NAMALWA (cell line): ENCODE data around the gene INPP4B.

Experiments
- DNase-seq: peaks from one replicate; pipeline ENCODE4 v3.0.0-alpha.2; 2015; ENCODE audit warnings: low spot score

The INPP4B gene

GRCh38 chr4:142846108-142846728 lies at the start of gene INPP4B:
Gene INPP4B (minus strand): TSS chr4:142846301.
- no peak for DNase-seq

- DNase-seq: no peak
Observed at GRCh38 chr4:142893012-142893411, 46.9 kb upstream of the INPP4B start.

DNA sequence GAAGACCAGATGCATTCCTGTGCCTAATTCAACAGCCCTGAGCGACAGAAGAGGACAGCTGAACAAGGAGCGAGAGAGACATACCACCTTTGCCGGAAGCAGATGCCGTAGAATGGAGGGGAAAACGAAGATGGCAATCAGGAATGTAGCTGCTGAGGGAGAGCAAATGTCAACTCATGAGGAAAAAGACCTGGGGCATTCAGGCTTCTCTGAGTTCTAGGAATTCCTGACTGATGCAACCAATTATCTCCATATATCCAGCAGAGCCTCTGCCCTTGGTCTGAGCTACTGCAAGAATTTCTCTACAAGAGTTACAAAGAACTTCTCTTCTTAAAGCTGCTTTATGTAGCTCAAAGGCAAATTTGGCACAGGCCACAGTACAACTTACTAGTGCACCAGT lies 40.5 kb upstream of the INPP4B start:
- no peak for DNase-seq

- DNase-seq: peak; percentile 22
Observed at GRCh38 chr4:142883040-142883832, 37.1 kb upstream of the INPP4B start.

GRCh38 chr4:142882159-142882558 lies 36.1 kb upstream of the INPP4B start:
- no peak for DNase-seq

DNA sequence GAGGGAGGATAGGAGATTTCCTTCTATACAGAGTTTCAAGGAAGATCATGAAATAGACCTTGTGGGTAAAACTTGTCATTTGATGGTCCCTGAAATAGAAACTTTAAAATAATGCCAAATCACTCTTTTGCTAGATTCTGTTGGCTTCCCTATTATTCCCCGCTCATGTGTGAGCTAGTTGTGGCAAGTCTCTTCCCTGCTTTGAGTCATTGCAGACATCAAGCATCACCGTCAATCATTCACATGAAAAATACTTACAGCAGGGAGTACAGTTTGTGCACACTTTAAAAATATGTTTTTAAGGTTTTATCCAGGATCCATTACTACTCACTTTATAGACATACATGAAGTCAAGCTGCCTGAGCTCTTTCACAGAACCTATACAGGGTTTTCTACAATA lies 35.2 kb upstream of the INPP4B start:
- no peak for DNase-seq

DNA sequence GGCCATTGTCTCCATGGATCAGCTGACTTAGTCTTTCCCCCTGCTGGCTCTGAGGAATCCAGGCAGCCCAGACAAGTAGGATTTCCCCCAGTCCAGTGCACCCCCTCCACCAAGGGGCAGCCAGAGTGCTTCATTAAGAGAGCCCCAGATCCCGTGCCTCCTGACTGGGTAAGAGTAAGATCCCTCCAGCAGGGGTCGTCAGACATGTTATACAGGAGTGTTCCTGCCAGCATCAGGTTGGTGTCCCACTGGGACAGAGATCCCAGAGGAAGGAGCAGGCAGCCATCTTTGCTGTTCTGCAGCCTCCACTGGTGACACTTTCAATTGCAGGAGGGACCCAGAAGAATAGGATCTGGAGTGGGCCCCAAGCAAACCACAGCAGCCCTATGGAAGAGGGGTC lies 29.0 kb upstream of the INPP4B start:
- DNase-seq: no peak

DNA sequence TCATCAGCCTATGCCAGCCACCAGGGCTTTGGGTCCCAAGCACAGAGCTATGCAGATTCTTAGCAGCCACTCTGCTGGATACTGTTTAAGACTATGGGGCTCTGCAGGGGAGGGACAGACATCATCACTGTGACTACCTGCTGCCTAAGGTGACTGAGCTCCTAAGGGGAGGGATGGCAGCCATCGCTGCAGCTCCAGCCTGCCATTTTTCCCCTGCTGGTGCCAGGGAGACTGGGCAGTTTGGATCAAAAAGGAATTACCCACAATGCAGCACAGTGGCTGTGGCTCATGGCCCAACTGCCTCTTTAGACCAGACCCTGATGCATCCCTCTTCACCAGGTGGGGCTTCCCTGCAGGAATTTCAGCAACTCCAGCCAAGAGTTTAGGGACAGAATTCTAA lies 28.6 kb upstream of the INPP4B start:
- no peak for DNase-seq

DNA sequence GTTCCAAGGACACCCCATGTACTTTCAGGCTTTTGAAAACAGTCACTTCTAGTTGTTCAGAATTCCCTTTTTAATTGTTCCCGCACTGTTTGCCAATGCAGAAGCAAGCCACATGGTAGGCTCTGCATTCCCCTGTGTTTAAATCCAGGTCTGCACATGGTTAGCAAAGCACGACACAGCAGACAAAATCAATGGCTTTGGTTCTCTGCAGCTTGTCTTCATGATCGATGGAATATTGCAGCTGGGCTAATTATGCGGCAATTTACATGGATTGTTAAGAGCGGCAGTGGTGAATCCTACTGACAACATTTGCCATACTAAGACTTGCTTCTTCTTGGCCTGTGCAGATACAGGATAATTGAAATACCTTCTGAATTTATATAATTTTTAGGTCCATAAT lies 20.6 kb upstream of the INPP4B start:
- no peak for DNase-seq

- DNase-seq: no peak
Observed at GRCh38 chr4:142861351-142861750, 15.2 kb upstream of the INPP4B start.

GRCh38 chr4:142858965-142859364 lies 12.9 kb upstream of the INPP4B start:
- DNase-seq: no peak

- DNase-seq: no peak
Observed at GRCh38 chr4:142858446-142858845, 12.3 kb upstream of the INPP4B start.

DNA sequence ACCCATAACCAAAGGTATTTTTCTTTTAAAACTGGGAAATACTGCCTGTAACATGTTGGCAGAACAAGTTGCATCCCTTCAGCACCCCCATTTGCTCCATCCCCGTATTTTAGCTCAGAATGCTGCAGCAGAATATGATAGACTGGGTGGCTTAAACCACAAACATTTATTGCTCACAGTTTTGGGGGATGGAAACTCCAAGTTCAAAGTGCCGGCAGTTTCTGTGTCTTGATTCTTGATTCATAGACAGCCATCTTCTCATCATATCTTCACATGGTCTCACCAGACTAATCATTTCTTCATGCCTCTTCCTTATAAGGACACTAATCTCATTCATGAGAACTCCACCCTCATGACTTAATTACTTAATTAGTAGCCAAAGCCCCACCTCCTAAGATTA lies 10.5 kb upstream of the INPP4B start:
- DNase-seq: no peak

GRCh38 chr4:142850478-142850877 lies 4.4 kb upstream of the INPP4B start:
- DNase-seq: peak; percentile 6

DNA sequence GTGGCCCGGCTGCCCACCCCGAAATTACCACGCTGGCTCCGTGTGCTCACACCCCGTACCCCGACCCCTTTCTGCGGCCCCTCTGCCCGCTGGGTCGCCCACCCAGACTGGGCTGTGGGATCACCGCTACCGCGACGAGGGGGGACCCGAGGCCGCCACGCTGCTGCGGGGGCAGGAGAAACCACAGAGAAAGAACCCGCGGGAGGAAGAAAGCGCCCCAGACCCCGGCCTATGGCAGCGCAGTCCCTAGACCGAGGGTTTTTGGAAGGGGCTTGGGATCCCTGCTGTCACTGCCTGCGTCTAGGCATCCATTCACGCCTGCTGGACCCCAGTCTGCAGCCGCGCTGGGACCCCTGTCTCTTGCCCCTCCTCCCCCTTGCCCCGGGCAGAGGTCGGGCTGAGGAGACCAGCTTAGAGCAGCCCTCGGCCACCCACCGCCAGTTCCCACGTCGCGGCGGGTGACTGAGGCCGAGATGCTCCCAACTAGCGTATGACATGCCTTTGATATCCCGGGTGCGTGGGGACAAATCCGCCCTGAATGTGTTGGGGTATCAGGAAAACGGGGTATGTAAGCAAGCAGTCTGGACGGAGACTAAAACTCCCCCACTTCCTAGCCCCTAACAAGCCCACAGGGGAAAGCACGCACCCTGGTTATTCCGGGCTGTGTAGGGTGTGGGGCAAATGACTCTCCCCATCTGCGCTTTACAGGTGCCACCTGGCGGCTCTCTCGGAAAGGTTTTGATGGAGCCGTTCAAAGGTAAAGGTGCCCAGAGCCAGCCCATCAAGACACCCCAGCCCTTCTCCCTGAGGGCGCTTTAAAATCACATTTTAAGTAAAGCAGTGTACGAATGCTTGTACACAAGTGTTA lies 862 bp upstream of the INPP4B start:
- DNase-seq: no peak

GRCh38 chr4:142845293-142846107 lies 601 bp downstream of the INPP4B start:
- DNase-seq: no peak

- no peak for DNase-seq
Observed at GRCh38 chr4:142844782-142845181, 1.3 kb downstream of the INPP4B start.

GRCh38 chr4:142840516-142841123 lies 5.5 kb downstream of the INPP4B start:
- peak; percentile 35 for DNase-seq

- DNase-seq: no peak
Observed at GRCh38 chr4:142838778-142839177, 7.3 kb downstream of the INPP4B start.

DNA sequence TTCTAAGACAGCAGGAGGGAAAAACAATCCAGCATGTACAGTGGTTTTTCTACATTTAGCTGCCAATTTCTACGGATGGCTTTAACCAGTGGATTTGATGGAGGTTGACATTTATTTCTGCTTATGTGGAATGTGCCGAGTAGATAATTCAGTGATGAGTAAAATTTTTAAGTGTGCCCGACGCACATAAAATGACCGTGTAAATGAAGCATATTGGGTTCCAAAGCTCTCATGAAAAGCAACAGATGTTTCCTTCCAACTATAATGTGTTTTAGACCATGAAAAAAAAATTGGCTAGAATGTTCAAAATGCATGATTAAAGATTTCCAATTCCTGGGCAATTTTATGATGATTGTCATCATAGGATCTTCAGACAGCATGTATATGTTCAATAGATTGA lies 14.1 kb downstream of the INPP4B start:
- DNase-seq: no peak

GRCh38 chr4:142826503-142827241 lies 19.4 kb downstream of the INPP4B start:
- no peak for DNase-seq
